Measurements from ENCODE around the gene SUSD2. TPM values are rescaled to one million over a fixed set of nuclear protein-coding genes. Genes with fewer than 3 reads are reported as not detected.

Gene SUSD2
- total and polyA plus RNA-seq, 12 donors: 0.28 to 62.7 (median 19.2) TPM

DNA sequence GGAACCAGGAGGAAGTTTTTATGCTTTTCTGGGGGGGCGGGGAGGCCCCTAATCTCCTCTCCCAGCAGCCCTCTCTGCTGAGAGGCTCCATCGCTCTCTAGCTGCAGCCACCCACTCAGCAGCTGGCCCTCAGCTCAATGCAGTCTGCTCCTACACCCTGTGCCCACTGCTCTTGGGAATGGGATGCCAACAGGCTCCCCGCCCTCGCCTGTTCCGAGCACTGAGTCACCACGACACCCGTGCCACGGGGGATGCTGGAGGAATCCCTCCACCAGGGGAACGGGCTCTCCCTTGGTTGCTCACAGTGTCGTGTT is 23.5 kb upstream of the SUSD2 start:
- TF ChIP-seq, protein P1, sequence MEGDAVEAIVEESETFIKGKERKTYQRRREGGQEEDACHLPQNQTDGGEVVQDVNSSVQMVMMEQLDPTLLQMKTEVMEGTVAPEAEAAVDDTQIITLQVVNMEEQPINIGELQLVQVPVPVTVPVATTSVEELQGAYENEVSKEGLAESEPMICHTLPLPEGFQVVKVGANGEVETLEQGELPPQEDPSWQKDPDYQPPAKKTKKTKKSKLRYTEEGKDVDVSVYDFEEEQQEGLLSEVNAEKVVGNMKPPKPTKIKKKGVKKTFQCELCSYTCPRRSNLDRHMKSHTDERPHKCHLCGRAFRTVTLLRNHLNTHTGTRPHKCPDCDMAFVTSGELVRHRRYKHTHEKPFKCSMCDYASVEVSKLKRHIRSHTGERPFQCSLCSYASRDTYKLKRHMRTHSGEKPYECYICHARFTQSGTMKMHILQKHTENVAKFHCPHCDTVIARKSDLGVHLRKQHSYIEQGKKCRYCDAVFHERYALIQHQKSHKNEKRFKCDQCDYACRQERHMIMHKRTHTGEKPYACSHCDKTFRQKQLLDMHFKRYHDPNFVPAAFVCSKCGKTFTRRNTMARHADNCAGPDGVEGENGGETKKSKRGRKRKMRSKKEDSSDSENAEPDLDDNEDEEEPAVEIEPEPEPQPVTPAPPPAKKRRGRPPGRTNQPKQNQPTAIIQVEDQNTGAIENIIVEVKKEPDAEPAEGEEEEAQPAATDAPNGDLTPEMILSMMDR (IDR thresholded peaks at IDR 0.05): no peak
- no peak for TF ChIP-seq POLR2A (IDR thresholded peaks at IDR 0.05)
- Histone ChIP-seq H3K27ac (peak overlapping the region in 1 of 5 donors; percentile 85), H3K27me3 (no peaks in the 10 kb centered on the region), H3K36me3 (replicated peaks in 1 of 2) (peaks cover 0 to 7% of the 10 kb centered on the region in 2 donors), H3K4me1 (replicated peaks in 1 of 2) (peaks cover 11 to 37% of the 10 kb centered on the region in 2 donors), H3K4me3 (no peak overlapping the region), H3K9me3 (replicated peaks in 1 of 3) (no peaks in the 10 kb centered on the region)
- no peak for DNase-seq
- intact Hi-C loops (cut with DNase I): no loop called here
- 63 to 100% (median 74%) methylated on average over 1 to 10 of the region's 10 CpGs for WGBS, 4 donors

DNA sequence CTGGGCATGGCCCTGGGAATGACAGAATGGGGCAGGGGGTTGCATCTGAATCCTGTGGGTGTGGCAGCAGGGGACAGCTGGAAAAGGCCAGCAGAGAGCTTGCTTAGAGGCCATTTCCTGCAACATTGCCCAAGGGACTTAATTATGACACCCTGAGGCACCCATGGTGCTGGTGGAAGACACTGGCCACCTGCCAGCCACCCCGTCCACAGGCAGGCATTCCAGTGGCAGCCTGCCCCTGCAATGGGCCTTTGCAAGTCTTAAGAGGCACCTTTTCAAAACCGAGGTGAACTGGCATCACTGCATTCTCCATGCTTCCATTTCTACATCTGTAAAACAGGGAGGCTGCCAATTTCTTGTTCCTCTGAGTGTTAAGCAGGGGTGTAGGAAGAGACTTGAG is 21.6 kb upstream of the SUSD2 start:
- intact Hi-C loops (cut with DNase I): no loop called here
- 76 to 100% (median 89%) methylated on average over 1 to 2 of the region's 2 CpGs for WGBS, 4 donors

DNA sequence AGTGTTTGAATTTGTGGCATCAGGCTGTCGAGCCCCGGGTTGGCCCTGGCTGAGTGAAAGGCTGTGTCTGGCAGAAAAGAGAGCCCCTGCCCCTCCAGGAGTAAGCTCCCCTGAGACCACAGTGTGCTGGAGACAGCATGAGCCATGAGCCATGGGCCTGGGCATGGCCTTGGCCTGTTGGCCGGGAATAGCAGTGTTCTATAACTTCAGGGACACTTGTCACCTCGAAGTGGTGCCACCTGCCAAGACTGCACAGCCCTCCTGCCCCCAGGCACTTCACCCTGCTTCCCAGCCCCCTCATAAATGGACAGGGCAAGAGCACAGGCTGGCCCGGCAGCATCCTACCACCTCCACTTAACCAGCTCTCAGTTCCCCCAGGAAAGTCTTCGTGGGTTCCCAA is 20.7 kb upstream of the SUSD2 start:
- Histone ChIP-seq H3K4me3 (no peak overlapping the region), H3K36me3 (replicated peaks in 1 of 2) (peaks cover 0 to 14% of the 10 kb centered on the region in 2 donors), H3K27ac (no peak overlapping the region), H3K27me3 (no peaks in the 10 kb centered on the region), H3K4me1 (replicated peaks in 1 of 2) (peaks cover 7 to 31% of the 10 kb centered on the region in 2 donors), H3K9me3 (replicated peaks in 1 of 3) (no peaks in the 10 kb centered on the region)
- WGBS, 4 donors: 64 to 94% (median 72%) methylated on average over 3 to 6 of the region's 6 CpGs
- intact Hi-C loops (cut with DNase I): no loop called here
- no peak for DNase-seq
- no peak for TF ChIP-seq POLR2A (IDR thresholded peaks at IDR 0.05)
- TF ChIP-seq, protein P1 (IDR thresholded peaks at IDR 0.05): no peak

More for the DNA sequence above, 21.6 kb upstream of the SUSD2 start:
- Histone ChIP-seq H3K36me3 (replicated peaks in 1 of 2) (peaks cover 0 to 7% of the 10 kb centered on the region in 2 donors), H3K27ac (no peak overlapping the region), H3K27me3 (no peaks in the 10 kb centered on the region), H3K4me3 (no peak overlapping the region), H3K9me3 (replicated peaks in 1 of 3) (no peaks in the 10 kb centered on the region), H3K4me1 (replicated peaks in 1 of 2) (peaks cover 11 to 37% of the 10 kb centered on the region in 2 donors)
- TF ChIP-seq POLR2A (IDR thresholded peaks at IDR 0.05): no peak
- TF ChIP-seq, protein P1 (IDR thresholded peaks at IDR 0.05): no peak
- DNase-seq: no peak

DNA sequence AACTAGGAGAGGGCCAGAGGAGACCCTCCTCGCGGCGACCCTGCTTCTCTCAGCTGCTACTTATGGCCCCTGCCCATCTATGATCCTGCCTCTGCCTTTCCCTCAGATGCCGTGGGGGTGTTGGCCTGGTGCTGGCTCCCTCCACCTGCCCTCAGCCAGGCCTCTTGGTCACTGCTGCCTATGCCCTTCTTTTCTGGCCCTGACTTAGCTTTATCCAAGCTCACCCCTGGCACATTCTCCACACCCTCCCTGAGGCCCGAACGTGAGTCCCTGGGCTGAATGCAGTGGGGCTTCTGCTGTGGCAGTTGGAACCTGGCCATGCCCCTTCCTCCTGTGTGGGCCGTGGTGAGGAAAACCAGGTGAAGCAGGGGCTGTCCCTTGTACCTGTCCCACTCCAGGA is 19.8 kb upstream of the SUSD2 start:
- H3K36me3 ChIP-seq (replicated peaks in 1 of 2): peaks cover 0 to 23% of the 10 kb centered on the region in 2 donors
- H3K9me3 ChIP-seq (replicated peaks in 1 of 3): no peaks in the 10 kb centered on the region
- TF ChIP-seq, protein P1 (IDR thresholded peaks at IDR 0.05): no peak
- TF ChIP-seq POLR2A (IDR thresholded peaks at IDR 0.05): no peak
- no peak for DNase-seq
- H3K4me1 ChIP-seq (replicated peaks in 1 of 2): peaks cover 6 to 30% of the 10 kb centered on the region in 2 donors
- intact Hi-C loops (cut with DNase I): no loop called here
- no peaks in the 10 kb centered on the region for H3K27me3 ChIP-seq
- no peak overlapping the region for H3K27ac ChIP-seq
- no peak overlapping the region for H3K4me3 ChIP-seq
- 79 to 90% (median 87%) methylated on average over 4 to 7 of the region's 7 CpGs for WGBS, 4 donors
